ENCODE results near the gene FHIT. TPM values are rescaled to one million over a fixed set of nuclear protein-coding genes. Genes with fewer than 3 reads are reported as not detected.

The FHIT gene
- total RNA-seq, 4 donors from 2014 or later = 3.2 to 10.9 (median 6.4) TPM

DNA sequence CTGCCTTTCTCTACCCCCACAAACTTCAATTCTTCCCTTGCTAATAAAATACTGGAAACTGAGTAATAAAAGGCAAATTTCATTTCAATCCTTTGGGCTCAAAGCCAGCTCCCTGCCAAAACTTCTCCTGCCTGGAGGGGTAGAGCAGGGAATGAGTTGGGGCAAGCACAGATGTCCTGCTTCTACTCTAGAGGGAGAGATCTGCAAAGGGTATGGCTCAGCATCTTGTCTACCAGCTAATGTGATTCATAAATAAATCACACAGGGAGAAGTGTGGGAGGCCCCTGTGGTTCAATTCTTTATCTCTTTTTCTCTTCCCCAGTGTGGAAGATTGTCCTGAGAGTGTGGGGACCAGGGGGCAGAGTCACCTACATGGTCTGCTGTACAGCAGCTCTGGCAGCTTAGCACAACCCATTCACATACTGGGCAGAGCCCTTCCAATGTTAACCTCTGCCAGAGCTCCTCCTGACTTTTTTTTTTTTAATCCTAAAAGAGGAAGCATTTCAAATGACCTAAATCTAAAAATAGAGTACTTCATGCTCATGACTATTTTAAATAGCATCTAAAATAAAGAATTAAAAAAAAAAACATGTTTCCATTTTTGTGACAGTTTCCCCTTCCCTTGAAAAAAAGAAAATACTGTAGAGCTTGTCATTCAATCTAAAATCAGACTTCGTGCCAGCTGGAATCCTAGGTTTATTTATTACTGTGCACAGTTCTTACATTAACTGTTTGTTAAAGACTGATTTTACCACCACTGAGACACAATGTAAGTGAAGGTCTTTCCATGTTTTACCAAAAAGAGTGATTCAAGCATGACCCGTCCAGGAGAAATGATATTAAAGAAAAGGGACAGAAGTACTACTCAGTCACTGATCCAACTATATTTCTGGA, 1117.7 kb downstream of the FHIT start:
- ATAC-seq (ENCODE audit: low FRiP score) = no peak
- DNase-seq (ENCODE audit: low spot score) = no peak
- TF ChIP-seq, protein P1, sequence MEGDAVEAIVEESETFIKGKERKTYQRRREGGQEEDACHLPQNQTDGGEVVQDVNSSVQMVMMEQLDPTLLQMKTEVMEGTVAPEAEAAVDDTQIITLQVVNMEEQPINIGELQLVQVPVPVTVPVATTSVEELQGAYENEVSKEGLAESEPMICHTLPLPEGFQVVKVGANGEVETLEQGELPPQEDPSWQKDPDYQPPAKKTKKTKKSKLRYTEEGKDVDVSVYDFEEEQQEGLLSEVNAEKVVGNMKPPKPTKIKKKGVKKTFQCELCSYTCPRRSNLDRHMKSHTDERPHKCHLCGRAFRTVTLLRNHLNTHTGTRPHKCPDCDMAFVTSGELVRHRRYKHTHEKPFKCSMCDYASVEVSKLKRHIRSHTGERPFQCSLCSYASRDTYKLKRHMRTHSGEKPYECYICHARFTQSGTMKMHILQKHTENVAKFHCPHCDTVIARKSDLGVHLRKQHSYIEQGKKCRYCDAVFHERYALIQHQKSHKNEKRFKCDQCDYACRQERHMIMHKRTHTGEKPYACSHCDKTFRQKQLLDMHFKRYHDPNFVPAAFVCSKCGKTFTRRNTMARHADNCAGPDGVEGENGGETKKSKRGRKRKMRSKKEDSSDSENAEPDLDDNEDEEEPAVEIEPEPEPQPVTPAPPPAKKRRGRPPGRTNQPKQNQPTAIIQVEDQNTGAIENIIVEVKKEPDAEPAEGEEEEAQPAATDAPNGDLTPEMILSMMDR (IDR thresholded peaks at IDR 0.05) = no peak

DNA sequence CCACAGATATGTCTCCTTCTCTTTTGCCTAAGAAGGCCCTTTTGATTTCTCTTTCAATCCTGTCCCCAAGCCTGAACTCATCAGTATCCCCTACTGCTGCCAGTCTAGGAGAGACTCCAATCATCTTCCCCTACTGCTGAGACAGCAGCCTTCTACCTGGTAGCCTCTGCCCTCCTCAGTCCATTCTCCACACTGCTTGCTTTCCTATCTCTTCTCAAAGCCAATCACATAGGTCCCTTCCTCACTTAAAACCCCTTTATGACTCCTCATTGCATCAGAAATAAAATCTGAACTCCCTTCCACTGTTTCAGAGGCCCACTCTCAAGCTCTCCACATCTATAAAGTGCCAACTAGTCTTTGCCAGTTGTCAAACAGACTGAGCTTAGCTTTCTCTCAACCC, 1119.6 kb downstream of the FHIT start:
- ATAC-seq (ENCODE audit: low FRiP score) (no peak), DNase-seq (ENCODE audit: low spot score) (no peak)
- TF ChIP-seq, protein P1 (IDR thresholded peaks at IDR 0.05) = no peak

DNA sequence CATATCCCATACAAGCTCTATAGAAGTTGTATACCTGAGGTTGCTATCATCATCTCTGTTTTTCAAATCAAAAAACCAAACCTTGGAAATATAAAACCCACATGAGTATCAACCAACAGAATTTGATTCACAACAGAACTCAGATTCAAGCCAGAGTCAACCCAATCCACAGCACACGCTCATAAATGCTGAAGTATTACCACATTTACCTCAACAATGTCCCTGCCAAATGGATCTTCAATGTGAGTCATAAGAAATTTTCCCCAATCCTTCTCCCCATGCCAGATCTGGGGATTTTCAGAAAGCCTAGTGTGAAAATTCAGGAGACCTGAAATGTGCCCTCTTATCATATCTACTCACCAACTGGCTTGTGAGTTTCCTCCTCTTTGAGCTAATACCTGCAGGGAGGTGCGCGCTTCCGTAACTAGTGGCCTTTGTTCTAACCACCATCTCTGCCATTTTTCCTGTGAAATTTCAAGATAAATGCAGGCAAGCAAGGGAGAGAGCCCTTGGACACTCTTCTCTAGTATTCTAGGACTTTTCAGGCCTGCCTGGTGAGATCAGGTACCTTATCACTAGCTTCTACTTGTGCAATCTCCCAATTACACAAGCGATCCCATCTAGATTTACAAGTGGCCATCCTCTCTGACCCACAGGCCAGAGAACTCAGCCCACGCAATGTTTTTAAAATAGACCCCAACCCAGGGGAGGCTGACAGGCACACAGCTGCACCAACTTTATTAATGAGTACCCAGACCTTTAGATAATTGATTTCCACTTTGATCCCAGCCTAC, 1124.5 kb downstream of the FHIT start:
- TF ChIP-seq, protein P1 (IDR thresholded peaks at IDR 0.05) = no peak
- ATAC-seq (ENCODE audit: low FRiP score) (no peak), DNase-seq (ENCODE audit: low spot score) (no peak)

DNA sequence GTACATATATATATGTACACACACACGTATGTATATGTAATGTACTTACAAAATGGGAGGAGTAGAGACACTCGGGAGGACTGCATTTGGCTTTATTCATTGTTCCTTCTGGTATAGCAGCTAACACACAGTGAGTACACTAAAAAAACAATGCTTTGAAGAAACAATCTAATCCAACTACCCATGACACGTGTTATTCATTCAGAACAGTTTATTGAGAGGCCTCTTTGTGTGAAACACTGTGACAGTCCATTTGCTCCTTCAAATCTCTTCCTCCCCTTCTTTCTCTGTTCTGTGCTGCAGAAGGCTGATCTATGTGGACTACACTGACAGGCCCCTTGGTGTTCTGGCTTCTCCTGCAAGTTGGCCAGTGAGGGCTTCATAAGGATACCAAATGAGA, 1125.6 kb downstream of the FHIT start:
- TF ChIP-seq, protein P1 (IDR thresholded peaks at IDR 0.05) = no peak
- DNase-seq (ENCODE audit: low spot score) (no peak), ATAC-seq (ENCODE audit: low FRiP score) (no peak)

DNA sequence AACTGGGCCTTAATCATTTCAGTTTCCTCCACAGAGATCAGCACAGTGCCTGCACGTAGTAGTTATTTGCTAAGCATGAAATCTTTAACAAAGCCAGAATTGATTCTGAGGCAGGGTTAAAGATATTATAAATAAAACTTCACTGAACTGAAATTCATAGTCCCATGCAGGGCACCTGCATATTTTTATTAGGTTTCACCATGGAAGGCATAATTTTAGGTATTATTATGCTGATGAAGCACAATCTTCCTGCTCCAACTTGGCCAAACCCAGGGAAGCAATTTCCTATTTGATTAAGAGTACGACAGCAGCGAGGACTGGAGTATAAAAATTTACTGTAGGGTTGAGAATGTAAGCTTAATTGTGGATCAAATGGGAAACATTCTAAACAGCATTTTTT, 1131.0 kb downstream of the FHIT start:
- TF ChIP-seq, protein P1 (IDR thresholded peaks at IDR 0.05) = no peak
- ATAC-seq (ENCODE audit: low FRiP score) = no peak
- DNase-seq (ENCODE audit: low spot score) = no peak

DNA sequence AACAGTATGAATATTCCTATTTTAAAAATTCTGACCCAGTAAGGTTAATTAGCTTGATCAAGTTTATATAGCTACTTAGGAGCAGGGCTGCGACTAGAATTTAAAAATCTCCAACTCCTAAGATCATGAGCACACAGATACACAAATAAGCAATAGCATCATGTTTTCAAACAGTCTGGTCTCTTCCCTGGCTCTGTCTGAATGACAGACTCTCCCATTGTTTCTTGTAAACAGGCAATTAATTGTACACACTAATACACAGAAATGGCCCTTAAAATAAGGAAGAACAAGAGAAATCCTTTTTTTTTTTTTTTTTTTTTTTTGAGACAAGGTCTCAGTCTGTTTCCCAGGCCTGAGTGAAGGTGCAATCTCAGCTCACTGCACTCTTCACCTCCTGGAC, 1137.1 kb downstream of the FHIT start:
- ATAC-seq (ENCODE audit: low FRiP score) (no peak), DNase-seq (ENCODE audit: low spot score) (no peak)
- TF ChIP-seq, protein P1 (IDR thresholded peaks at IDR 0.05) = no peak

Measured in omental fat pad (tissue), 4 donors.